NCI-H2107 (cell line): ENCODE data around the gene TBCK.
"Not testable (repeated sequence)": the region's sequence is repeated elsewhere in the genome, so short reads cannot be mapped to it uniquely, and the experiment has no call there.

Experiments used
- DNase-seq: peaks from one replicate; lab custom pipeline; 2025; lab: John Stamatoyannopoulos, UW

Gene TBCK

DNA sequence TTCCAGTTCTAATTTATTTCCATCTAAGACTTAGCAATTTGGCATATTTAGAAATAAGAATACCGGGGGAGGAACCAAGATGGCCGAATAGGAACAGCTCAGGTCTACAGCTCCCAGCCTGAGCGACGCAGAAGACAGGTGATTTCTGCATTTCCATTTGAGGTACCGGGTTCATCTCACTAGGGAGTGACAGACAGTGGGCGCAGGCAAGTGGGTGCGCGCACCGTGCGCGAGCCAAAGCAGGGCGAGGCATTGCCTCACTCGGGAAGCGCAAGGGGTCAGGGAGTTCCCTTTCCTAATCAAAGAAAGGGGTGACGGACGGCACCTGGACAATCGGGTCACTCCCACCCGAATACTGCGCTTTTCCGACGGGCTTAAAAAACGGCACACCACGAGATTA lies 102.7 kb downstream of the TBCK start:
- DNase-seq, result not testable (repeated sequence)

- DNase-seq, result no peak
Measured at GRCh38 chr4:106210021-106210420, 106.0 kb downstream of the TBCK start.

DNA sequence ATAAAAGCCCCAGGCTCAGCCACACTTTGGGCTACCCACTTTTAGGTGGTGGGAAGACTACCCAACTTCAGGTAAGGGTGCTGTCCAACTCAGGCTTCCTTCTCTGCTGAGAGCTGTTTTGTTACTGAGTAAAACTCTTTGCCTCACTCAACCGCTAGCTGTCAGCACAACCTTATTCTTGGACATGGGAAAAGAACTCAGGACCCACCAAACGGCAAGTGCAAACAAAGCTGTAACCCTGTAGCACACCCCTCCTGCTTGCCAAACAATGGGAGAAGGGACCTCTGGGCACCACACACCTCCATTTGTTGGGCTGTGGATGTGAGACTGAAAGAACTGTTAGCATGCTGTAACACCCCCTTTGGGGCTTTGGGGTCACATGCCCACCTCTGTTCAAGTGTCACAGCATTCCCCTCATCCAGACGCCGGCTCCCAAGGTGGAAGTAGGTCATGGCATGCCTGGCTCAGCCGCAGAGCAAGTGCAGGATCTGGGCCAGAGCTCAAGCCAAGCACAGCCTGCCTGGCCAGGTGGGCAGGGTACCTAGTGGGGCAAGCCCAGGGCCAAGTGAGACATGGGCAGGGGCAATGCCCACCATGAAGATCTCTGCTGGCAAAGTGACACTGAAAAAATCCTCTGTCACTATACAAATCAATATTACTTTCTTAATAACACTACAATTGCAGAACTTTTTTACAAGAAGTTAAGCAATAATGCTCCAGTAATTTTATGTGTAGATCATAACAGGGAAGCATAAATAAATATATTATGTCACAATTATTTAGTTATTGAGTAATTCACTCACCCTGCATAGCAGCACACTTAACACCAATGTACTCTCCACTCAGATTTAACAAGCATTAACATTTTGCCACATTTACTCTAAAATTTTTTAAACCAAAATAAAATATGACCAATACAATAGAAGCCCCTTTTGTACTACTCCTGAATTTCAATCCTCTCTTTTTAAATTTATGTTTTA lies 107.2 kb downstream of the TBCK start:
- no peak for DNase-seq

GRCh38 chr4:106201373-106201772 lies 114.6 kb downstream of the TBCK start:
- no peak for DNase-seq

DNA sequence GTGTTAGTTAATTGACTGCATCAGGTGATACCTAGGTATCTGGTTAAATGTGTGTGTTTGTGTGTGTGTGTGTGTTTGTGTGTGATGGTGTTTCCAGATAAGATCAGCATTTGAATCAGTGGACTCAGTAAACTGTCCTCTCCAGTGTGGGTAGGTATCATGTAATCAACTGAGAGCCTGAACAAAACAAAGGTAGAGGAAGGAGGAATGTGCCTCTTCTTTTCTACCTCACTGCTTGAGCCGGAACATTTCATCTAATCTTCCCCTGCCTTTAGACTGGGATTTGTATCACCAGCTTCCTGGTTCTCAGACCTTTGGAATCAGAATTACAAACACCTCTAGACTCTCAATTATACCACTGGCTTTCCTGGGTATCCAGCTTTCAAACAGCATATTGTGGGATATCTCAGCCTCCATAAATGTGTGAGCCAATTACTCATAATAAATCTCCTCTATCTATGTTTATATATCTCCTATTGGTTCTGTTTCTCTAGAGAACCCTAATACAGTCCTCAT lies 120.5 kb downstream of the TBCK start:
- DNase-seq, result no peak

DNA sequence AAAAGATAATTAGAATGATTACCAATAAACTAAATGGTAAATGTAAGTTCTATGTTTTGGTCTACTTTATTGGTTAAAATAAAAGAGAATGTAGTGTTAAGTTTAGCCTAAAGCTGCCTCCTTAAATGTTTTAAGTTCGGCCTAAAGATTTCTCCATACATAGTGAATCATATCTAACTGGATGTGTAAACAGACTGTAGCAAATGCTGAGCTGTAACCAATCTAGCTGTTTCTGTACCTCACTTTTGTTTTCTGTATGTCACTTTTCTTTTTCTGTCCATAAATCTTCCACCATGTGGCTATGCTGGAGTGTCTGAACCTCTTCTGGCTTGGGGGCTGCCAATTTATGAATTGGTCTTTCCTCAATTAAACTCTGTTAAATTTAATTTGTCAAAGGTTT lies 121.2 kb downstream of the TBCK start:
- no peak for DNase-seq

- no peak for DNase-seq
Measured at GRCh38 chr4:106192131-106192530, 123.9 kb downstream of the TBCK start.

- no peak for DNase-seq
Measured at GRCh38 chr4:106186201-106186600, 129.8 kb downstream of the TBCK start.

- no peak for DNase-seq
Measured at GRCh38 chr4:106183551-106183950, 132.5 kb downstream of the TBCK start.

DNA sequence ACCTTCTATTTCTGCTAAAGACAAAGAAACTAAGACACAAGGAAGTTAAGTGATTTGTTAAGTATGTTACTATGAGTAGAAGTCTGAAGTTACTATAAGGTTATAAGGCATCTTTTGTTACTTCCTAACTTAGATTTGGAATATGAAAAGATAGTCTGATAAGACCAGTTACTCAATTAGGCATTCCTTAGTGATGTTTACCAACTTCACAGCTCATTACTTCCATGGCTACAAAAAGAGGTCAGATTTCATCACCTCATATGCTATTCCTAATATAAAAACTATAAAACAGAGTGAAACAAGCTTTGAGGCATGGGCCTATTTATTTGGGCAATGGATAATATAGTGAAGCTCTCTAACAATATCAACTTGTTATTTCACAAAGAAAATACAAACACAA lies 143.1 kb downstream of the TBCK start:
- DNase-seq, result no peak

DNA sequence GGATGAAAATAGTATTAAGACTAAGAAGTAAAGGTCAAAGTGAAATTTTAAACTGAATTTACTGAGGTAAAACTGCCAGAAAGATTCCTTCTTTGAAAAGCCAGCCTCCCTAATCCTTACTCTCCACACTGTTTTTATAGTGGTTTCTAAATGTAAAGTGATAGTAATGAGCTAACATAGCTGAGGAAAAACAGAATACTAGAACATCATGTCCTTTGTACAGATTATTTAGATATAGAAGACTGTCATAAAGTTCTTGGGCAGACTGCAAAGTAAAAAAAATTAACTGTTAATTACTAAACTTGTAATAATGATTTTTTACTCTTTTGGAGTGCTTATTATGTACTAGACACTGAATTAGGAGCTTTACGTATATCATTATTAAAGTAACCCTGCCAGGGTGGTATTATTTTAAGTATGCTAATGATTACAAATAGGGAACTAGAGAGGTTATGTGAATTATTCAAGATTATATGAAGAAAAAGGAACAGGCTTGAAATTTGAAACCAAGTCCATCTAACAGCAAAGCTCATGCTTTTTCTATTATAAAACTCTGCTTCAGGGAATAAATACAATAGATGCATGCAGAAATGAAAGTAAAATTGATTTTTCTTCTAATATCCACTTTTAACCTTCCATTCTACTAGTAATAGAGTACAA lies 150.5 kb downstream of the TBCK start:
- DNase-seq, result no peak

DNA sequence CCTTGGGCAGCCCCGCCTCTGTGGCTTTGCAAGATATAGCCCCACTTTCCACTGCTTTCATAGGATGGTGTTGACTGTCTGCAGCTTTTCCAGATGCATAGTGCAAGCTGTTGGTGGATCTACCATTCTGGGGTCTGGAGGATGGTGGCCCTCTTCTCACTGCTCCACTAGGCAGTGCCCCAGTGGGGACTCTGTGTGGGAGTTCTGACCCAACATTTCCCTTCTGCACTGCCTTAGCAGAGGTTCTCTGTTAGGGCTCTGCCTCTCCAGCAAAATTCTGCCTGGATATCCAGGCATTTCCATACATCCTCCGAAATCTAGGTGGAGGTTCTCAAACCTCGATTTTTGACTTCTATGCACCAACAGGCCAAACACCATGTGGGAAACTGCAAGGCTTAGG lies 153.7 kb downstream of the TBCK start:
- no peak for DNase-seq

- no peak for DNase-seq
Measured at GRCh38 chr4:106160560-106160959, 155.4 kb downstream of the TBCK start.

GRCh38 chr4:106149911-106150310 lies 166.1 kb downstream of the TBCK start:
- DNase-seq, result no peak

- no peak for DNase-seq
Measured at GRCh38 chr4:106149026-106149425, 167.0 kb downstream of the TBCK start.

DNA sequence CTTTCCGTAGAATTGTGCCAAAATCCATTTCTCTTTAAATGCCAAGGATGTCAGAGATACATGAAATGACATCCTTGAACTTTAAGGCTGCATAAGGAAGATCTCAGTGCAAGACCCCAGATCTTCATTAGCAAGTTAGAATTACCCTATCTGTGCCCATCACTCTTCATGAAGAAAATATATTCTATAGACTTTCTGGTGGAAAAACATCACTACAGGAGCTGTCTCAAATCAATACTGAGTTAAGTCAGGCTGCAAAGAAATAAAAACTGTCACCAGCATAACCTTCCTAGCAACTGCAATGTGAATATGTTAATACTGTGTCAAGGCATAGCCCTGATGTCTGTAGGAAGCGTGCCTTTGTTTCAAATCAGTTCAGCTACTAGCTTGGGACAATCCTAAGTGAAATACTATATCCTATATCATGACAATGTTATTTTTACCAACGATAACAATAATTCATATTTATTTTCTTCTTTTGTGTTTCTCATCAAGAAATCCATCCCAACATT lies 173.3 kb downstream of the TBCK start:
- DNase-seq, result no peak

- DNase-seq, result no peak
Measured at GRCh38 chr4:106140601-106141000, 175.4 kb downstream of the TBCK start.

GRCh38 chr4:106136777-106137331 lies 179.2 kb downstream of the TBCK start:
- DNase-seq, result no peak

DNA sequence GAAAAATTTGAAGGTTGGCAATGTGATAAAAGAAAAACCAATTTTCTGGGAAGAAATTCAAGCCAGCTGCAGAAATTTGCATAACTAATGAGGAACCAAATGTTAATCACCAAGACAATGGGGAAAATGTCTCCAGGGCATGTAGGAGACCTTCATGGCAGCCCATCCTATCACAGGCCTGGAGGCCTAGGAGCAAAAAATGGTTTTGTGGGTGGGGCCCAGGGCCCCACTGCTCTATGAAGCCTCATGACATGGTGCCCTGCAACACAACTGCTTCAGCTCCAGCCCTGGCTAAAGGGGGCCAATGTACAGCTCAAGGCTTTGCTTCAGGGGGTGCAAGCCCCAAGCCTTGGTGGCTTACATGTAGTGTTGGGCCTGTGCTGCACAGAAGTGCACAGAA lies 184.0 kb downstream of the TBCK start:
- no peak for DNase-seq

DNA sequence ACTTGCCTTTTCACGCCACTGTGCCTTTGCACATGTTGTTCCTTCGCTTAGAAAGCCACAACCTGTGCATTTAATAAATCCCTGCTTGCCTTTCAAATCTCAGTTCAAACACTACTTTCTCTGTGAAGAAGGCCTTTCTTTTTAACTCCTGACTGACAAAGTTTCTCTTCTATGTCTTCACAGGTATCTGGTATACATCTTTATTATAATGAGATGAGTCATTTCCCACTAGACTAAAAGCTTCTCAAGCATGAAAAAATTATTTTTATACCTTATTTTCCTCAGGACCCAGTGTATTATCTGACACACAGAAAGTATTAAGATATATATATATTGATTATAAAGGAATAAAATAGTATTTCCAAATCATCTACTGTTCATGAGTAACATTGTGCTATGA lies 189.9 kb downstream of the TBCK start:
- no peak for DNase-seq

DNA sequence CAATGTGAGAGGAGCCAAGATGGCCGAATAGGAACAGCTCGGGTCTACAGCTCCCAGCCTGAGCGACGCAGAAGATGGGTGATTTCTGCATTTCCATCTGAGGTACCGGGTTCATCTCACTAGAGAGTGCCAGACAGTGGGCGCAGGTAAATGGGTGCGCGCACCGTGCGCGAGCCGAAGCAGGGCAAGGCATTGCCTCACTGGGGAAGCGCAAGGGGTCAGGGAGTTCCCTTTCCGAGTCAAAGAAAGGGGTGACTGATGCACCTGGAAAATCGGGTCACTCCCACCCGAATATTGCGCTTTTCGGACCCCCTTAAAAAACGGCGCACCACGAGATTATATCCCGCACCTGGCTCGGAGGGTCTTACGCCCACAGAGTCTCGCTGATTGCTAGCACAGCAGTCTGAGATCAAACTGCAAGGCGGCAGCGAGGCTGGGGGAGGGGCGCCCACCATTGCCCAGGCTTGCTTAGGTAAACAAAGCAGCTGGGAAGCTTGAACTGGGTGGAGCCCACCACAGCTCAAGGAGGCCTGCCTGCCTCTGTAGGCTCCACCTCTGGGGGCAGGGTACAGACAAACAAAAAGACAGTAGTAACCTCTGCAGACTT lies 196.0 kb downstream of the TBCK start:
- DNase-seq, result not testable (repeated sequence)

DNA sequence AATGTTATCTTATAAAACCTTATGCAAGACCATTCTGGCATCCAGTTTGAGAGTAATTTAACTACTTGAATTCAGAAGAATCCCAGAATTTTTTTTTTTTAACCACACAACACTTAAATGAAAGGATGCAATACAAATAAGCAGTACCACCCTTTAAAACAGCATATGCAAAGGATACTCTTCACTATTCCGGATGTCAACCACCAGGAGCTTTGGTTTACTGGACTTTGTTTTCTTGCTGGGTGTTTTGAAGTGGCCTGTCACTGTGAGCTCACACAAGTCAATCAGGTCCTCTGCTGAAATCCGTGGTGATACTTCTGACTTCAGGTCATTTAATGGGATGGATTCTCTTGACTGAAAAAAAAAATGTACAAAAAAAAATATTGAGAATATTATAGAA lies 200.0 kb downstream of the TBCK start:
- DNase-seq, result no peak
